Skeletal muscle satellite cell (primary cell): ENCODE data around the gene LGALS3.

Source experiments
- H3K27me3 ChIP-seq: 2 replicates; pipeline ENCODE4 v1.7.0; 2013; ENCODE audit warnings: low read length; ENCODE audit not compliant: control insufficient read depth, insufficient read depth
- H3K36me3 ChIP-seq: 2 replicates; pipeline ENCODE4 v1.7.0; 2013; ENCODE audit warnings: mild to moderate bottlenecking, control low read depth, low read length; ENCODE audit not compliant: insufficient read depth
- H3K4me1 ChIP-seq: 2 replicates; pipeline ENCODE4 v1.7.0; 2013; ENCODE audit warnings: low read length; ENCODE audit not compliant: control insufficient read depth, insufficient read depth
- H3K4me2 ChIP-seq: 2 replicates; pipeline ENCODE4 v1.7.0; 2013; ENCODE audit warnings: mild to moderate bottlenecking, low read length
- H3K4me3 ChIP-seq: 2 replicates; pipeline ENCODE4 v1.7.0; 2013; ENCODE audit warnings: low read length
- H3K9ac ChIP-seq: 2 replicates; pipeline ENCODE4 v1.7.0; 2013; ENCODE audit warnings: mild to moderate bottlenecking, low read depth, low read length, moderate library complexity
- H3K9me3 ChIP-seq: replicated peaks from 2 replicates; pipeline ENCODE4 v1.7.0; 2013; ENCODE audit warnings: mild to moderate bottlenecking, control low read depth, low read length

The LGALS3 gene

DNA sequence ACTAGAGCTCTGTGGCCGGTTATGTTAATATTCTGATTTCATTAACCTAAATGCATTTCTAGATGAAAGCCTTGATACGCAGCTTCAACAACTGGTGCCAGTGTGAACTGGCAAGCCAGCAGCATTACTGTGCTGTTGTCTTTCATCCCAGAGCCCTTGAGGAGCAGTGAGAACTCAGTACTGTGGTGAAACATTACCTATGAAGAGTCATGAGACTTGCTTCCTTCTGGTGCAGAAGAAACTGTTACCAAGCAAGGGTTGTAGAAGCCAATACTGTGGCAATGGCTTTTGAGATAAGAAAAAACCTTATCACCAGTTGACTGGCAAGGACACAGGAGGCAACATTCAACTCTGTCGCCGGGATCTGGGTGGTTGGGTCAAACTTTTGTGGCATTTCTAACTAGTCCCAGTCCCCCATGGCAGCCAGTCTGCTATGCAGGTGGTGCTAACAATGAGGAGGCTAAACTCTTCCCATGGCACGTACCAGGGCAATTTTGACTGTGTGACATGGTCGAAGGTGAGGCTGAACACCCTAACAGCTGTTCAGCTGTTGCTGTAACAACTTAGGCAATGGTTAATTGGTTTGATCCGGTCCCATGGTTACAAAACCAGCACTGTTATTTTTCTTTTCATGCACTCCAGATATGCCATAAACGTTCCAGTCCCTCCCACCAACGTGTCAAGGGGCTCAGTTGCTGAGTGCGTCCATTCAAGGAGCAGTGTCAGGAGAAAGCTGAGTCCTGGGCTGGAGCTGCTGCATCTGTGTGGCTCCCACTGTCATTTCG is 12.6 kb upstream of the LGALS3 start:
- peaks cover 10% of the 10 kb centered on the region for H3K4me1 ChIP-seq
- no peak overlapping the region for H3K4me2 ChIP-seq
- H3K9ac ChIP-seq, result no peak overlapping the region
- H3K9me3 ChIP-seq, result no peaks in the 10 kb centered on the region
- no peak overlapping the region for H3K4me3 ChIP-seq
- H3K36me3 ChIP-seq, result no peaks in the 10 kb centered on the region
- no peaks in the 10 kb centered on the region for H3K27me3 ChIP-seq

DNA sequence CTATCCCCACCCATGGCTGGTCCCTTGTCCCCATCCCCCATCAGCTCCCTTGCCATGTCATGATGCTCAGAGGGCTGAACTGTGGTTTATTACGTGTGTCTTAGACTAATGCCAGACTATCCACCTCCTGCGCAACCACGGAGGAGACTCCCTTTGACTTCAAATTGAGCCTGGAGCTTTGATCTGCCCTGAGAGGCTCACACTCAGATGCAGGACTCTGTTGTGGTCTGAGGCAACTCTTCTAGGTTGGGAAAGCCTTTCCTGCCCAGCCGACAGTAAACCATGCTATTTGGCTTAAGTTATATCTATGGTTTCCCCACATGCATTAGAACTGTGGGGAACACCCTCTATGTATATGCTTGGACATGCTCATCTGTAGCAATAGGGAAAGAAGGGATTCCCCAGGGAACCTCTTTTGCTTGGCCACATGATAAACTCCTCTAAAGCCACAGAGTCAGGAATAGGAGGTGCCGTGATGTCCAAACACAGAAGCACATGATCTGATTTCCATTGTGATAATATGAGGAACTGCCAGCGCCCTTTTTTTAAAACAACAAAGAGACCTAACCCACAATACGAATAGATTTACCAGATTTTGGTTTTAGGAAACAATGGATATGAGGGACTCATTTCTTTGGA is 11.1 kb upstream of the LGALS3 start:
- Histone ChIP-seq H3K27me3 (no peaks in the 10 kb centered on the region), H3K4me3 (no peak overlapping the region), H3K36me3 (no peaks in the 10 kb centered on the region), H3K4me1 (peaks cover 18% of the 10 kb centered on the region), H3K9ac (no peak overlapping the region), H3K4me2 (no peak overlapping the region), H3K9me3 (no peaks in the 10 kb centered on the region)

DNA sequence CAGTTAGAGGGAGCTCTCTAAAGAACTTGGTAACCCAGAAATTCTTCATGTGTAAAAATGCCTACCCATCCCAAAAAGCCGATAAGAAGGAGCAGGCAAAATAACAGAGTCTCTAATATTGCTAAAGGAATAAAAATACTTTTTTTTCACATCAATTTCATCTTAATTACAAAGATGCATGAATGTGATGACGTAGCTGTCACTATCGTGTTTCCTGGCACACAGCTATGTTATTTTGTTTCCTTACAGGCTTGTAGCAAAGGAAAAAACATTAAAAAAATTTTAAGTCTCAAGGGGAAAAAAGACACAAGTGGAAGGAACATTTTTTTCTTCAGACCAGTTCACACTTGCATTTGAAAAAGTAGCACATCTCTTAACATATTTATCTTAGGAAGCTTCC is 10.3 kb upstream of the LGALS3 start:
- no peaks in the 10 kb centered on the region for H3K27me3 ChIP-seq
- no peaks in the 10 kb centered on the region for H3K9me3 ChIP-seq
- H3K36me3 ChIP-seq, result no peaks in the 10 kb centered on the region
- no peak overlapping the region for H3K4me2 ChIP-seq
- no peak overlapping the region for H3K9ac ChIP-seq
- H3K4me1 ChIP-seq, result peaks cover 23% of the 10 kb centered on the region
- no peak overlapping the region for H3K4me3 ChIP-seq

DNA sequence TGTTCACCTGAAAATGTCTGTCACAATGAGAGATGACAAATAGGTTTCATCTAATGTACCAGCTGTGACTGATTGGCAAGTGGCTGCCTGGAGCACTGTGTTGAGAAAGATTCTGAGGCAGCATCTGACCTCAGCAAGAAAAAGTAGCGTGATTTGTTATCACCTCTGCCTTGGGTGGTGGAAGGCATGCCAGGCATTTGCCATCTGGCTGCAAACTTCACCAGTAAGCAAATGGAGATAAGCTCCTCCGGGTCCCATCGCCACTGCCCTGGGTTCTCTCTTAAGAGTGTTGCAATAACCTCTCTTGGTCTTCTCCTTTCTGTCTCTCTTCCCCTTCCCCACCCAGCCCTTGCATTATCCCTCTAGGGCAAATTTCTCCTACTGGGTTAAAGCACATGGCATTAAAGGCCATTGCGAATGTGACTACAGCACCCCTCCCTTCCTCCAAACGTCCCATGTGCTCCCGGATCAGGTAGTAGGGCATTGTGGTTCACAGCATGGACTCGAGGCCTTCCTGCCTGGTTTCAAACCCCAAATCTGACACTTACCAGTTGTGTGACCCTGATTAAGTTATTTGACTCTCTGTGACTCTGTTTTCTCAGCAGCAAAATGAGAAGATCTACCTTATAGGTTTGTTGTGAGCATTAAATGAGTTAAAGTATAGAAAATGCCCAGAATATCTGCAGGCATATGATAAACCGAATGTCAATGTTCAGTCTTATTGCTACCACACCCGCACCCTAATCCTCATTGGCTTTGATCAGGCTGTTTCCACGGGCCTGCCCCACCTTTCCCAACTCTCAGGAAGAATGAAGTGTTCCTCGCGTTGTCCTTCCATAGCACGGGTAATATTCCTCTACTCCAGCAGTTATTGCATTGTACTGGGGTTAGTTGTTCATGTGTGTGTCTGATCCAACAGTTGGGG is 8.2 kb upstream of the LGALS3 start:
- Histone ChIP-seq H3K4me2 (no peak overlapping the region), H3K4me3 (no peak overlapping the region), H3K4me1 (peaks cover 23% of the 10 kb centered on the region)

DNA sequence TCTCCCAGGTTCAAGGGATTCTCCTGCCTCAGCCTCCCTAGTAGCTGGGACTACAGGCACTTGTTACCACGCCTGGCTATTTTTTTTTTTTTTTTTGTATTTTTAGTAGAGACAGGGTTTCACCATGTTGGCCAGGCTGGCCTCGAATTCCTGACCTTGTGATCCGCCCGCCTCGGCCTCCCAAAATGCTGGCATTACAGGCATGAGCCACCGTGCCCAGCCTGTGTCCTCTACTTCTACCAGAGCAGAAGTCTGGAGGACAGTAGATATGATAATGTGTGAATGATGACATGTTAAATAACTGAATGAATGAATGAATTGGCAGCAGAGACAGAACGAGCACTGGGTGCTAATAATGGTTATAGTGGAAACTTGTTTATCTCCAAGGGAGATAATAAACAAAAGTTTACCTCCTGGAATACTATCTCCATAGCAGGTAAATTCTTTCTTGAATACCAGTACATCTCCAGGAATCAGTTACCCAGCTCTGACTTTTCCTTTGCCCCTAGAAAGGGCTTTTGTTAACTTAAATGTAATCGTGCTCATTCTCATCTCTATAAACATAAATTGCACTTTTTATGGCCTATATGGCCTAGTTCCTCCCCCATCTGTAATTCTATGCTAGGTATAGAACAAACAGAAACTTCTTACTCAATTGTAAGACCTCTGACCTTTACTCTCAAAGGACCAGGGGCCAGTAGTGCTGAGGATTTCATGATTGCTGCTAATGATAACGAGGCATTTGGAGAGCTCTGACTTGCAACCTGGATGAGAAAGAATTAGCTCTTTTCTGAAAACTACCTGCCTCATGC is 7.2 kb upstream of the LGALS3 start:
- Histone ChIP-seq H3K4me2 (no peak overlapping the region), H3K36me3 (no peaks in the 10 kb centered on the region), H3K9ac (no peak overlapping the region), H3K4me1 (peaks cover 19% of the 10 kb centered on the region), H3K9me3 (no peaks in the 10 kb centered on the region), H3K4me3 (no peak overlapping the region), H3K27me3 (no peaks in the 10 kb centered on the region)

More for the DNA sequence above, 8.2 kb upstream of the LGALS3 start:
- H3K27me3 ChIP-seq, result no peaks in the 10 kb centered on the region
- H3K9ac ChIP-seq, result no peak overlapping the region
- H3K9me3 ChIP-seq, result no peaks in the 10 kb centered on the region
- no peaks in the 10 kb centered on the region for H3K36me3 ChIP-seq

DNA sequence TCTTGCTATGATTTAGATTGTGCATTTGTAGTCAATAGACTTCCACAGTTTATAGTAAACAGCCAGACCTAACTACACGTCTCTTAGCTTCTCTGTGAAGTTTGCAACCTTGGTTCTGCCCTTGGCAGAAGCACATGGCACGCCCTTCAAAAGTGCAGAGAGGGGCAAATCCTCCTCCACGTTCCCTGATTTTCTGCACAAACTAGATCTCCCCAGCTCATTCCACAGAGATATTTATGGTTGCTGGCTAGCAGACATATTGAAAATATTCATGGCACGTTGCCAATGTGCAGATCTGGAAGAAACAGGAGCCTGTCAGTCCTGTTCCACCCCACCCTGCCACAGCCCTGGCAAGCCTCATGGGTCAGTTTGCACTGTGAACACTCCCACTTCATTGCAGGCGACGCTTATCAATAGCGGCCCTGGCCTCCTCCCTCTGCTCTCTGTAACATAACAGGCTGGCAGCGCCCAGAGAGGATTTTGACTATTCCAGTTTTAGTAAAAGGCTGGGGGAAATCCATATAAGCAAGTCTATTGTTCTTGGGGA is 6.5 kb upstream of the LGALS3 start:
- H3K9ac ChIP-seq, result peak overlapping the region; percentile 27
- H3K9me3 ChIP-seq, result no peaks in the 10 kb centered on the region
- peaks cover 23% of the 10 kb centered on the region for H3K4me1 ChIP-seq
- H3K4me2 ChIP-seq, result peak overlapping the region; percentile 24
- H3K36me3 ChIP-seq, result no peaks in the 10 kb centered on the region
- no peak overlapping the region for H3K4me3 ChIP-seq
- no peaks in the 10 kb centered on the region for H3K27me3 ChIP-seq

DNA sequence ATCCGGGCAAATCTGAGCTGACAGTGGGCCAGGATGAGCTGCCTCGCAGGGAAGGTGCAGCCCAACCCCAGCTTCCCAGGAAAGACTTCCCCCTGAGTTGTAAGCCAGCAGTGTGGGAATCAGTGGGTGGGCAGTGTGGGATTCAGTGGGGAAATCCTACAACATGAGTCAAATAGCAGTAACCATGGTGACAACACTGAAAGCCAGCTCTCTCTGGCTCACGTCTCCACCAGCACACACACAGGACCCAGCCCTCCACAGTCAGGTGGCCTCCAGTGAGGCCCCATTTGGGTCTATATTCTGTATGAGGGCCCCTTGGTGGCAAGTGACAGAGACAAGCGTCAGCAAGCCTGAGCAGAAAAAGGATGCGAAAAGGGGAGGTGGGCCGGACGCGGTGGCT is 6.0 kb upstream of the LGALS3 start:
- H3K4me3 ChIP-seq, result no peak overlapping the region
- no peaks in the 10 kb centered on the region for H3K36me3 ChIP-seq
- H3K4me1 ChIP-seq, result peaks cover 24% of the 10 kb centered on the region
- peak overlapping the region; percentile 24 for H3K4me2 ChIP-seq
- no peaks in the 10 kb centered on the region for H3K9me3 ChIP-seq
- H3K9ac ChIP-seq, result peak overlapping the region; percentile 27
- H3K27me3 ChIP-seq, result no peaks in the 10 kb centered on the region

DNA sequence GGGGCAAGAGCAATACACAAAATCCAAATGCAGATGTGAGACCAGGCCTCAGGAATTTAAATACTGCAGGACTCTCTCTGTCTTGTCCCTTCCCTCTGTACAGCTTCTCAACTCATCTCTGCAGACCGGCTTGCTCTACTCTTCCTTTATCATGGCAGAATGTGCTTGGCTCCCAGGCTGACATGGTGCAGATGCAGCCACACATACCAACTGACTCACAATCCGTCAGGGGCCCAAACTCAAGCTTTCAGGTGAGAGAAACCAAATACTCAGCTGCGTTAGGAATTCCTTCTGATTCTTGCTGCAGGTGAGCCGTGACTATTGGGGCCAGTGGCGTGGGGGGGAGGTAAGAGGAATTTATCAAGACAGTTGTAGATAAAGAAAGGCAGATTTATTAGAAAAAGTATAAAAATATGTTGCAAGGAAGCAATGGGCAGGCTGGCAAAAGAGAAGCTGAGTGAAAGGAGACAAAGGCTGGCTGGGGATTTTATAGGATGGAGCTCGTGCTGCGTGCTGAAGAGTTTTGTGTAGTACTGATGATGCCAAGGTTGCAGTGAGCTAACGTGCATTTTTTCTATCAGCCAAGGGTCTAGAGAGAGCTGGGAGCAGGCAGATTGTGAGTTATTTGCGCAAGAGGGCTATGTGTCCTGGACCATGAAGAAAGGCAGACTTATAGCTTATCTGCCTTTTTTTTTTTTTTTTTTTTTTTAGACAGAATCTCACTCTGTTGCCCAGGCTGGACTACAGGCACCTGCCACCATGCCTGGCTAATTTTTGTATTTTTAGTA is 5.0 kb upstream of the LGALS3 start:
- H3K4me2 ChIP-seq, result no peak overlapping the region
- H3K4me3 ChIP-seq, result no peak overlapping the region
- H3K27me3 ChIP-seq, result no peaks in the 10 kb centered on the region
- no peaks in the 10 kb centered on the region for H3K9me3 ChIP-seq
- peaks cover 31% of the 10 kb centered on the region for H3K4me1 ChIP-seq
- H3K9ac ChIP-seq, result no peak overlapping the region
- H3K36me3 ChIP-seq, result no peaks in the 10 kb centered on the region

DNA sequence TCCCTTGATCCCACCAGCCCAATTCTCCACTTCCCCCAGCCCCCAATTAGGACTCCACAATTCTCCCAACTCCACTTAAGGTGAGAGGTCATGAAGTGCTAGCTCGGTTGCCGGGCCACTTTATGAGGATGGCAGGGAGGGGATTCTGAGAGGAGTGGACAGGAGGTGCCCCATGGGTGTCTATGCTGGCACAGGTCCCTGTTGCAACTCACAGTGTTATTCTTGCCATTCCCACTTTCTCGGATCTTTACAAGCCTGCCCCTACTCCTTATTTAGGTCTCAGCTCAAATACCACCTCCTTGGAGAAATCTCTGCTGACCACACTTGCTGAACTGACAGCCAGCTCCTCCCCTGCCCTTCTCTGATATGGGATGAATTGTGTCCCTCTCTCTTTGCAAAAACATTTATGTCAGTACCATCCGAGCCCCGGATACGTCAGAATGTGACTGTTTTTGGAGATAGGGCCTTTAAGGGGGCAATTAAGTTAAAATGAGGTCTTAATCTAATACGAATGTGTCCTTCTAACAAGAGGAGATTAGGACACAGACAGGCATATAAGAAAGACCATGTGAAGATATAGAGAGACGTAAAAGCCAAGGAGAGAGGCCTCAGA is 4.2 kb upstream of the LGALS3 start:
- no peaks in the 10 kb centered on the region for H3K27me3 ChIP-seq

DNA sequence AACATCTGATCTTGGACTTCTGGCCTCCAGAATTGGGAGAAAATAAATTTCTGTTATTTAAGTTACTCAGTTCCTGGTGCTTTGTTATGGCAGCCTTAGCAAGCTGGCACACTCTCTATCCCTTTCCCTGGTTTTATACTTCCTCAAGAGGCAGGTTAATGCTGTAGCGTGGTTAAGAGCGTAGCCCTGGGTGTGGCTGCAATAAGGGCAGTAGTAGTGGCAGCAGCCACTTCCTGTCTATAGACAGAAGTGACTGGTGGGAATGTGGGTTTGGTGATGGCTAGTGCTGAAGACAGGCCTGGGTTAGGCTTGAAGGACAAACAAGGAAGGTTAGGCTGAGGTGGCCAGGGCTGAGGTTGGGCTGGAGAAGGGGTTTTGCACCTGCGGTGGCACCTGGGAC is 3.6 kb upstream of the LGALS3 start:
- Histone ChIP-seq H3K4me1 (peaks cover 31% of the 10 kb centered on the region), H3K4me3 (no peak overlapping the region), H3K36me3 (no peaks in the 10 kb centered on the region), H3K9me3 (no peaks in the 10 kb centered on the region), H3K4me2 (no peak overlapping the region), H3K27me3 (no peaks in the 10 kb centered on the region), H3K9ac (no peak overlapping the region)

More for the DNA sequence above, 4.2 kb upstream of the LGALS3 start:
- H3K4me3 ChIP-seq, result no peak overlapping the region
- no peaks in the 10 kb centered on the region for H3K9me3 ChIP-seq
- H3K9ac ChIP-seq, result no peak overlapping the region
- H3K36me3 ChIP-seq, result no peaks in the 10 kb centered on the region
- peaks cover 31% of the 10 kb centered on the region for H3K4me1 ChIP-seq
- H3K4me2 ChIP-seq, result no peak overlapping the region
